ENCODE data around the gene ZG16B. TPM values are rescaled to one million over a fixed set of nuclear protein-coding genes. Genes with fewer than 3 reads are reported as not detected.

ZG16B gene
- total and polyA plus RNA-seq, 12 donors = 0.35 to 119 (median 0.81) TPM; not detected in 3

DNA sequence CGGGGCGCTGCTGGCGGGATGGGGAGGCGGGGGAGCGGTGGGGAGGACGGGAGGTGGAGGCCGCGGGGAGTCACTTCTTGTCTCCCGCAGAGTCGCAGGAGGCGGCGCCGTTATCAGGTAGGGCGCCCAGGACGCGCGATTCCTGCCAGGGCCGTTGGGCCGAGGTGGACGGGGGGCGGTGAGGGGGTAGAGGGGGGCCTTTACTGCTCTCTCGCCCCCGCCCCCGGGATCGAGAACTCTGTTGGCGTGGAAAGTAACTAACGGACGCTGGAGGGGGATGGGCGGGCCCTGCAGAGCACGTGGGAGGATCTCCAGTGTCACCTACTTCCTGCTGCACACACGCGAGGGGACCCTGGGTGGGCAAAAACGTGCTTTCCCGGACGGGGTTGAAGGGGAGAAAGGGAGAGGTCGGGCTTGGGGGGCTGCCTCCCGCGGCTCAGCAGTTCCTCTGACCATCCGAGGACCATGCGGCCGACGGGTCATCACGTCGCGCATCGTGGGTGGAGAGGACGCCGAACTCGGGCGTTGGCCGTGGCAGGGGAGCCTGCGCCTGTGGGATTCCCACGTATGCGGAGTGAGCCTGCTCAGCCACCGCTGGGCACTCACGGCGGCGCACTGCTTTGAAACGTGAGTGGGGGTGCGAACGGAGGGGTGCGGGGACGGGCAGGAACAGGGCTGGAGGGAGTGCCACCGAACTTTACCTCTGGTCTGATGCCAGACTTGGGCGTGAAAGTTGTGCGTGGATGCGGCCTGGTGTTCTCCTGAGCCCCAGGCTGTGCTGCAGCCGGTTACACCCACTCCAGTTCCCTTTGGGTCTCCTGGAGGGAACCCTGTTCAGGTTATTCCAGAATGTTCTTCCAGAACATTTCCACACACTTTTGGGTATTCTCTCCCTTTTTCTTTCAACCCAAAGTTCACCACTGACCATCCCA is 12.5 kb upstream of the ZG16B start:
- Histone ChIP-seq H3K4me3 (no peak overlapping the region), H3K27me3 (no peaks in the 10 kb centered on the region), H3K27ac (no peak overlapping the region), H3K4me1 (replicated peaks in 1 of 2) (no peaks in the 10 kb centered on the region), H3K36me3 (replicated peaks in 1 of 2) (no peaks in the 10 kb centered on the region), H3K9me3 (replicated peaks in 1 of 3) (no peaks in the 10 kb centered on the region)
- DNase-seq = peak in 1 of 7 donors; percentile 4
- TF ChIP-seq, protein P1, sequence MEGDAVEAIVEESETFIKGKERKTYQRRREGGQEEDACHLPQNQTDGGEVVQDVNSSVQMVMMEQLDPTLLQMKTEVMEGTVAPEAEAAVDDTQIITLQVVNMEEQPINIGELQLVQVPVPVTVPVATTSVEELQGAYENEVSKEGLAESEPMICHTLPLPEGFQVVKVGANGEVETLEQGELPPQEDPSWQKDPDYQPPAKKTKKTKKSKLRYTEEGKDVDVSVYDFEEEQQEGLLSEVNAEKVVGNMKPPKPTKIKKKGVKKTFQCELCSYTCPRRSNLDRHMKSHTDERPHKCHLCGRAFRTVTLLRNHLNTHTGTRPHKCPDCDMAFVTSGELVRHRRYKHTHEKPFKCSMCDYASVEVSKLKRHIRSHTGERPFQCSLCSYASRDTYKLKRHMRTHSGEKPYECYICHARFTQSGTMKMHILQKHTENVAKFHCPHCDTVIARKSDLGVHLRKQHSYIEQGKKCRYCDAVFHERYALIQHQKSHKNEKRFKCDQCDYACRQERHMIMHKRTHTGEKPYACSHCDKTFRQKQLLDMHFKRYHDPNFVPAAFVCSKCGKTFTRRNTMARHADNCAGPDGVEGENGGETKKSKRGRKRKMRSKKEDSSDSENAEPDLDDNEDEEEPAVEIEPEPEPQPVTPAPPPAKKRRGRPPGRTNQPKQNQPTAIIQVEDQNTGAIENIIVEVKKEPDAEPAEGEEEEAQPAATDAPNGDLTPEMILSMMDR (IDR thresholded peaks at IDR 0.05) = no peak
- no peak for TF ChIP-seq POLR2A (IDR thresholded peaks at IDR 0.05)
- intact Hi-C loops (cut with DNase I) = no loop called here
- WGBS, 4 donors = 76 to 82% (median 78%) methylated on average over 41 to 68 of the region's 68 CpGs

DNA sequence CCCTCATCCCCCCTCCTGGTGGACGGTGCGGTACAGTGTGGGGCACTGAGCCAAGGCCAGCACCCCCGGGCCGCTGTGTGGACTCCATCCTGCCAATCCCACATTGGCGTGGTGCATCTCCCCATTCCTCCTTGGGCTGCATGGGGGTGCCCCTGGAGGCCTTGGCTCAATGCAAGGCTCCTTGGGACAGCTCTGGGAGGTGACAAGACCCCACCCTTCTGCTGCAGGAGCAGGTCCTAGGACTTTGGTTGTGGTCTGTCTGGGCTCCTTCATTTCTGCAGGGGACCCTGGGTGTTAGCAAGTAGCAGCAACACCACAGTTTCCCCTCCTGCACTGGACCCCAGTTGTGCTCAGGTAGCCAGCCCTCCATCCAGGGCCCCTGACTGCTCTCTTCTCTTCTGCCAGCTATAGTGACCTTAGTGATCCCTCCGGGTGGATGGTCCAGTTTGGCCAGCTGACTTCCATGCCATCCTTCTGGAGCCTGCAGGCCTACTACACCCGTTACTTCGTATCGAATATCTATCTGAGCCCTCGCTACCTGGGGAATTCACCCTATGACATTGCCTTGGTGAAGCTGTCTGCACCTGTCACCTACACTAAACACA is 11.7 kb upstream of the ZG16B start:
- intact Hi-C loops (cut with DNase I) = no loop called here
- H3K4me1 ChIP-seq (replicated peaks in 1 of 2) = no peaks in the 10 kb centered on the region
- 77 to 92% (median 86%) methylated on average over 10 of the region's 10 CpGs for WGBS, 4 donors
- no peaks in the 10 kb centered on the region for H3K27me3 ChIP-seq
- DNase-seq = peak in 1 of 7 donors; percentile 2
- TF ChIP-seq POLR2A (IDR thresholded peaks at IDR 0.05) = no peak
- TF ChIP-seq, protein P1 (IDR thresholded peaks at IDR 0.05) = no peak
- H3K4me3 ChIP-seq = no peak overlapping the region
- no peak overlapping the region for H3K27ac ChIP-seq
- H3K36me3 ChIP-seq (replicated peaks in 1 of 2) = no peaks in the 10 kb centered on the region
- no peaks in the 10 kb centered on the region for H3K9me3 ChIP-seq (replicated peaks in 1 of 3)

DNA sequence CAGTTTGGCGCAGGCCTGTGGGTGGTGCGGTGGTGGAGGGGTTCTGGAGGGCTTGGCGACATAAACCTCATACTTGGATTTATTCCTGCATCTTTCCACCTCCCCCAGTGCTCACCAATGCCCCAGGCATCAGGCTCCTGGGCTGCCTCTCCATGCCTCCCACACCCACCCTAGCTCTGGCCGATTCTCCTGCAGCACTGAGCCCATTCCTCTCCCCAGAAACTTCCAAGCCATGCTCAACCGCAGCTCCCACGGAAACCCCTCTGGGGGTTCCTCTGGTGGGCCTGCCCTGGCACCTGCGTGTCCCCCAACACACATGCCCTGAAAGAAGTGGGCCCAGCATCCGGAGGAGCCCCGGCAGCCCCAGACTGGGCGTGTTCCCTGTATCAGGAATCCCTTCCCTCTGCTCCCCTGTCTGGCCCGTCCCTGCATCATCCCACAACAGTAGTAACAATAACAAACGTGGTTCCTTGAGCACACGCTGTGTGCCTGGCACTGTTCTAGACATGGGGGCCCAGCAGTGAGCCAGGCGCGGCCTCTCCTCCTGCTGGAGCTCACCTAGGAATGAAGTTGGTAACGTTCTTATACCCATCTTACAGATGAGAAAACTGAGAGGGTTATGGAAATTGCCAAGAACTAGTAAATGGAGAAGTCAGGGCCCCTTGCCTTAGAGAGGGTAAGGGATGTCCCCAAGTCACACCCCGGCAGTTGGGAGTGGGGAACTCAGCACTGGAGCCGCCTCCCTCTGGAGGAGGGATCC is 10.7 kb upstream of the ZG16B start:
- no peaks in the 10 kb centered on the region for H3K27me3 ChIP-seq

More for the DNA sequence above, 10.7 kb upstream of the ZG16B start:
- TF ChIP-seq, protein P1 (IDR thresholded peaks at IDR 0.05) = no peak
- TF ChIP-seq POLR2A (IDR thresholded peaks at IDR 0.05) = no peak
- Histone ChIP-seq H3K36me3 (replicated peaks in 1 of 2) (no peaks in the 10 kb centered on the region), H3K4me1 (replicated peaks in 1 of 2) (no peaks in the 10 kb centered on the region), H3K4me3 (no peak overlapping the region), H3K27ac (no peak overlapping the region), H3K9me3 (replicated peaks in 1 of 3) (no peaks in the 10 kb centered on the region)
- intact Hi-C loops (cut with DNase I) = no loop called here
- DNase-seq = peak in 1 of 7 donors; percentile 3
- 73 to 91% (median 86%) methylated on average over 12 to 18 of the region's 18 CpGs for WGBS, 4 donors
